RPMI8226 (cell line): ENCODE results near the gene GSPT1.
"Not testable (repeated sequence)": the region's sequence is repeated elsewhere in the genome, so short reads cannot be mapped to it uniquely, and the experiment has no call there.

Experiments
- DNase-seq: peaks from one replicate; pipeline ENCODE4 v3.0.0-alpha.2; 2015

Gene GSPT1

DNA sequence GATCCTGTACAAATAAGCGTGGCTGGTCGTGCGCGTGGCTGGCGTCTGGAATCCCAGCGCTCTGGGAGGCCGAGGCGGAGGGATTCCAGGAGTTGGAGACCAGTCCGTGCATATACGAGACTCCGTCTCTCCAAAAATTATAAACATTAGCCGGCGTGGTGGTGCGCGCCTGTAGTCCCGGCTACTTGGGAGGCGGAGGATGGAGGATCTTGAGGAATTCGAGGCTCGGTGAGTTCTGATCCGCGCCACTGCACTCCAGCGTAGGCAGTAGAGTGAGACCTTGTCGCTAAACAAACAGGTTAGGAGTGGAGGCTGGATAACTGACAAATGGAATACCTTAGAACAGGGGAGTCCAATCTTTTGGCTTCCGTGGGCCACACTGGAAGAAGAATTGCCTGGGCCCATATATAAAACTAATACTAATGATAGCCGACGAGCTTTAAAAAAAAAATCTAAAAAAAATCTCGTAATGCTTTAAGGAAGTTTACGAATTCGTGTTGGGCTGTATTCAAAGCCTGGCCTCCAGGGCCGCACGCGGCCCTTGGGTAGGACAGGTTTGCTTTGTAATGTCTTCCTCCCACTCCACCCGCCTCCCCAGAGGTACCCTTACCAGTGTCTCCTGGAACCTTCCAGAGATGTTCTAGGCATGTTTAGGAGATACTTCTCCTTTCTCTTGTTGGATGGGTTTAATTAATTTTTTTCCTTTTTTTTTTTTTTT, 63.5 kb downstream of the GSPT1 start:
- peak; percentile 58 for DNase-seq

DNA sequence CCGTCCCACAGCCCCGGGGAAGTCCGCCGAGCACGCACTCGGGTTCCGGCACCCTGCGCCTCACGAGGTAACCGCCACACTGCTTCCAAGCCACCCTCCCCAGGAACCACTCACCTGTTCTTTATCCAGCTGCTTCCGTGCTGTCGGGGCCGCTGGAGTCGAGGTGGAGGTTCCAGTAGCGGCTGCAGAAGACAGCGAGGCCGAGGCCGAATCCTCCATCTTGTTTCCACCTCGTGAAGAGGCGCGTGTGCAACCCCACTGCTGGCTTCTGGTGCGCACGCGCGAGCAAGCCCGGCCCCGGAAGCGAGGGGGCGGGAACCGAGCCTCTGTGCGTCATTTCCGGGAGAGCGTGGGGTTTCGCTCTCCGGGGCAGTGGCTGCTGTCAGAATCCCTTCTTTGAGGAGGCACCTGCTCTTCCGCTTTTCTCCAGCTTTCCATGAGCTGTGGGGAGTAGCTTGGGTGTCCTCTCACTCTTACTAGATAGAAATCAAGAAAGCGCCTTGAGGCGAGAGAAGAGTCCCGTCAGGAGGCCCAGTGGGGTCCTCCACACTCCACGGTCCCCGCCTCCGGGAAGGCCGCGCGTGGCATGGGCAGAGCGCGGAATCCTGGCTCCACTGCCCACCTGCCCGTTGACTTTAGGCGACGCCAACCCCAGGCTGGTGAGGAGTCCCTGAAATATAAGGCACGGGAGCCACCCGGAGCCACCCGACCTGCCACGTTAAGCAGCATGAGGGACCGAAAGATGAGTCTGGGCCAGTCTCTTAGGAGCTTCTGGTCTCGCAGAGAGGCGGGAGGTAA, 64.3 kb downstream of the GSPT1 start, which contains the start of gene RSL1D1:
Gene RSL1D1 (minus strand): TSS at position 249 of the 798 bp plus-strand sequence. CDS start 30 bp downstream, at position 219.
- peak; percentile 97 for DNase-seq

DNA sequence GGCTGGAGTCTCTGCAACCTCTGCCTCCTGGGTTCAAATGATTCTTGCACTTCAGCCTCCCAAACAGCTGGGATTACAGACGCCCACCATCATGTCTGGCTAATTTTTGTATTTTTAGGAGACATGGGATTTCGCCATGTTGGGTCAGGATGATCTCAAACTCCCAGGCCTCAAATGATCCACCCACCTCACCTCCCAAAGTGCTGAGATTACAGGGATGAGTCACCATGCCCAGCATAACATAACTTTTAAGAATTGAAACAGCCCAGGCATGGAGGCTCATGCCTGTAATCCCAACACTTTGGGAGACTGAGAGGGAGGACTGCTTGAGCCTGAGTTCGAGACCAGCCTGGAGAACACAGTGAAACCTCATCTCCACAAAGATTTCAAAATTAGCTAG, 66.9 kb downstream of the GSPT1 start:
- DNase-seq = no peak

DNA sequence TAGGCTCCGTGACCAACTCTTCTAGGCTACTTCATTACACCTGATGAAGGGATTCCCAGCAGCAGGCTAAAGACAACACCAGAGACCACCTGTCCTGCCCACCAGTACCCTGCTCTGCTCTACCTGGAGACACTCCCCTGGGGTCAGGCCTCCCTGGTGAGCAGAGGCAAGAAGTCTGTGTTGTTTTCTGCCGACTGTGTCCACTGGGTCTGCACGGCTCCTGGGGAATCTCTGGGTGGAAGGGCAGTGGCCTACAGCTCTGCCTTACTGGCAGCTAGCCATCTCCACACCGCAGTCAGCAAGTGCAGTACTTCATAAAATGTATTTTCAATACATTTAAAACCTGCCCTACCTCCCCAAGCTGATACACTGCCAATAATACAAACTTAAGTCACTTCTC, 71.3 kb downstream of the GSPT1 start:
- no peak for DNase-seq

DNA sequence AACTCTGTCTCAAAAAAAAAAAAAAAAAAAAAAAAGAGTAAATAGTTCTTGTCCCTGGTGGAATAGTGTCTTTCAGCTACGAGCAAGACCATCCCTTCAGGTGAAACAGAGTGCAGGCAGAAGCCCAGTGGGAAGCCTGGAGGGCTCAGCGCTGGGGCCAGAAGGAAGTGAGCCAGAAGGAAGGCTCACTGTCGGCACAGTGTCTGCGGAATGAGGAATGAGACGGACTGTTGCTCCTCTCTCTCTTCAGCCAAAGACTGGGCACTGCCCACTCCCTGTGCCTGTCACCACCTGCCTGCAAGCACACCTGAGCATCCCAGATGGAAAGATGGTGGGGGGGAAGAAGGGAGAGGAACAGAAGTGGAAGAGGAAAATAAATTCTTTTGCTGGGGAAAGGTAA, 71.9 kb downstream of the GSPT1 start:
- no peak for DNase-seq

DNA sequence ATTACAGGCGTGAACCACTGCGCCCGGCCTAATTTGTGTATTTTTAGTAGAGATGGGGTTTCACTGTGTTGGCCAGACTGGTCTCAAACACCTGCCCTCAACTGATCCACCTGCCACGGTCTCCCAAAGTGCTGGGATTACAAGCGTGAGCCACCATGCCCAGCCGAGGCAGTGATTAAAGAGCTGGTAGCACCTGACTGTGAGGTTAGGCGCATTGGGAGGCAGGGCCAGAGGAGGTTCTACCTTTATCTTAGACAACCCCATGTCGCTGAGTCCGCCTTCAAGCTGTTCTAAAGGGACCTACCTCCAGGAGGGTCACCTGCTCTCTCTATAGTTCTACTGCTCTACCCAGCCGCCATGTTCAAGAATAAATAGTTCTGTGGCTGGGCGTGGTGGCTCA, 72.5 kb downstream of the GSPT1 start:
- no peak for DNase-seq

DNA sequence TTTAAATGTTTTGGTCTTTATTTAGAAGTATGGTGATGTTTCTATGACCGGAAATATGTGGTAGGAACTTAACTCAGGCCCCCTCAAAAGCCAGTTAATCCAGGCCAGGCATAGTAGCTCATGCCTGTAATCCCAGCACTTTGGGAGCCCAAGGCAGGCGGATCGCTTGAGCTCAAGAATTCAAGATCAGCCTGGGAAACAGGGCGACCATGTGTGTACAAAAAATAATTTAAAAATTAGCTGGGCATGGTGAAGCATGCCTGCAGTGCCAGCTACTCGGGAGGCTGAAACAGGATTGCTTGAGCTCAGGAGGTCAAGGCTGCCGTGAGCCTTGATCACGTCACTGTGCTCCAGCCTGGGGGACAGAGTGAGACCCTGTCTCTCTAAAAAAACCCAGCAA, 74.7 kb downstream of the GSPT1 start:
- no peak for DNase-seq

DNA sequence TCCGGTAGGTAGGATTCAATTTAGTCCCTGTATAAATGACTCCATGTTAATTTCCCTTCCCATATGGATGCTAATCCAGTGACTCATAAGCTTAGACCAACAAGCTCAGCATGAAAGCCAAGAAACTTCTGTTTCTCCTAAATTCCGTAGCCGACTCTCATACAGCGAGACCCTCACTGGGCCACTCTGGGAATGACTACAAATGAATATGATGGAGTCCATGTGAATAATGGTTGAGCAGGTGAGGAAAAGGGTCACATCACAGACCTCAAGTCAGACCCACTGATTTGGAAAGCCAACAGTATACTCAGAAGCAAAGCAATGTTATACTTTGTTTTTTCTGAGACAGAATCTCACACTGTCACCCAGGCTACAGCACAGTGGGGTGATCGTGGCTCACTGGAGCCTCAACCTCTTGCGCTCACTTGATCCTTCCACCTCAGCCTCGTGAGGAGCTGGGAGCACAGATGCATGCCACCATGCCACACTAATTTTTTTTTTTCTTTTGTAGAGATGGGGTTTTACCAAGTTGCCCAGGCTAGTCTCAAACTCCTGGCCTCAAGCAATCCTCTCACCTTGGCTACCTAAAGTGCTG, 79.0 kb downstream of the GSPT1 start:
- DNase-seq = no peak

DNA sequence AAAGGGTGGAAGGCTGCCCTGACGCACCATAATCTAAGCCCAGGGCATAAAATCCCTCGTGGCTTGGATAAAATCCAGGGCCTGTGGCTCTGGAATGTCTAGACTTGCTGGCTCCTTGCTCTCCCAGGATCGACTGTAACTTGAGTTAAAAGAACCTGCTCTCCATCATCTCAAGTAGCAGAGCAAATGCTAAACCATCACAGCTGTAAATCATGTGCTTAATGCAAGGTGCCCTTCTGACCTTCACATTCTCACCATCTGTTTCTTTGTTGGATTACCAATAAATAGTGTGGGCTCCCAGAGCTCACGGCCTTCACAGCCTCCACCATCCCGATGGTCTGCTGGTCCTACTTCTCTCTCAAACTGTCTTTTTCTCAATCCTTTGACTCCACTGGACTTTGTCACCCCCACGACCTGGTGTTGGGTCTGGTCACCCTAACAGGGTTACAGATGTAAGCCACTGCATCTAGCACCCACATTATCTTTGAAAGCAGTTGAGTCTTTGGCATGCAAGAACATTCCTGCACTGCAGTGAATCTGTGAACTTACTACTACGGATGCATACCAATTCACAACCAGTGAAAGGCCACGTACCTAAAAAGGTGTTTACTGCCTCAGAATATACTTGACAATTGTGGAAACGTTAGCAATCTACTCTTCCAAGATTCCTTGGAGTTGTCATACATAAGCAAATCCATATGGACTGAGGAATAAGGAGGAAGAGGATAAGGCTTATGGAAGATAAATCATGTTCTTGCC, 79.7 kb downstream of the GSPT1 start:
- DNase-seq = no peak

DNA sequence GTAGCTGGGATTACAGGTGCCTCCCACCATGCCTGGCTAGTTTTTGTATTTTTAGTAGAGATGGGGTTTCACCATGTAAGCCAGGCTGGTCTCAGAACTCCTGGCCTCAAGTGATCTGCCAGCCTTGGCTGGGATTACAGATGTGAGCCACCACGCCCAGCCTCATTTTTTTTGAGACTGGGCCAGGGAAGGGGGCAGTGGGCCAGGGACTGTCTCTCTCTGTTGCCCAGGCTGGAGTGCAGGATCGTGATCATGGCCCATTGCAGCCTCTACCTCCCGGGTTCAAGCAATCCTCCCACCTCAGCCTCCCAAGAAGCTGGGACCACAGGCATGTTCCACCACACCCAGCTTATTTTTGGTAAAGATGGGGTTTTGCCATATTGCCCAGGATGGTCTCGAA, 80.4 kb downstream of the GSPT1 start:
- no peak for DNase-seq

DNA sequence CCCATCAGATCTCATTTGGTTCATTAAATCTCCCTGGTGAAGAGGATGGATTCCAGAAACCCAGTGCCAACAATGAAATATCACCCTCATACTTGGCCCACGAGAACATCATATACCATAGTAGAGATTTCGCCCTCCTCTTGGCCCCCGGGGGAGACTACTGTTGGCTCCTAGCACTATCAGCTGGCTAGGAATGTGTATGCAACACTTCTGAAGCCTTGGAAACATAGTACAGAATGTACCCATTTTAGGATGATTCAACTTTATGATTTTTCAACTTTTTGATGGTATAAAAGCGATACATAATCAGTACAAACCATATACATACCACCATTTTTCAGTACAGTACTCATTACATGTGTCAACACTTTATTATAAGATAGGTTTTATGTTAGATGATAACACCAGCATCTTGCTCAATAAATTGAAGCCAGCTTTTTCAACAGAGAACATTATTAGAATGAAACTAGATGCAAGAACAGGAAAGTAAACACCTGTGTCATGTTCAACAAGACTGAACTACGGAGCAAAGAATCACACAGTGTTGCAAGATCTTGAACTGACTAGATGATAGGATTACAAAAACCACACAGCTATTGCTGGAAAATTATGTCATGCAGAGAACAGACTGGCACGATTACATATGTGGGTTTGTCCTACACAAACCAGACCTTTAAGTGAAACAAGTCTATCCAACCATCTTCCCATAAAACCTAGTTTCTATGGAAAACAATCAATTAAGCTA, 81.6 kb downstream of the GSPT1 start:
- no peak for DNase-seq

DNA sequence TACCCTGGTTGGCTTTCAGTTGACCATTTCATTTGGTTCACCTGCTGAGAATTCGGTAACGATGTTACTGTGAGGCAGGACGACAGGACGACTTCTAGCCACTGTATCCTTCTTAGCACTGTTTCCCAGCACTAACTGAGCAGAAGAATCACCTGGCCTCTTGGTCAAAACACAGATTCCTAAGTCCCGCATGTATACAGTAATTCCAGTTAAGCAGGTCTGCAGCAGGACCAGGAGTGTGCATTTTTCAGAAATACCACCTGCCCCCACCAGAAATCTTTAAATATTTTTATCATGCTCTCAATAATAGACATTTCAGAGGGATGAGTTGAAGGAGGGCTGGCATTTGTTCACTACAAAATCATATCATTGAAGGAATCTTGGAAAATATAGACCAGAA, 87.1 kb downstream of the GSPT1 start:
- no peak for DNase-seq

DNA sequence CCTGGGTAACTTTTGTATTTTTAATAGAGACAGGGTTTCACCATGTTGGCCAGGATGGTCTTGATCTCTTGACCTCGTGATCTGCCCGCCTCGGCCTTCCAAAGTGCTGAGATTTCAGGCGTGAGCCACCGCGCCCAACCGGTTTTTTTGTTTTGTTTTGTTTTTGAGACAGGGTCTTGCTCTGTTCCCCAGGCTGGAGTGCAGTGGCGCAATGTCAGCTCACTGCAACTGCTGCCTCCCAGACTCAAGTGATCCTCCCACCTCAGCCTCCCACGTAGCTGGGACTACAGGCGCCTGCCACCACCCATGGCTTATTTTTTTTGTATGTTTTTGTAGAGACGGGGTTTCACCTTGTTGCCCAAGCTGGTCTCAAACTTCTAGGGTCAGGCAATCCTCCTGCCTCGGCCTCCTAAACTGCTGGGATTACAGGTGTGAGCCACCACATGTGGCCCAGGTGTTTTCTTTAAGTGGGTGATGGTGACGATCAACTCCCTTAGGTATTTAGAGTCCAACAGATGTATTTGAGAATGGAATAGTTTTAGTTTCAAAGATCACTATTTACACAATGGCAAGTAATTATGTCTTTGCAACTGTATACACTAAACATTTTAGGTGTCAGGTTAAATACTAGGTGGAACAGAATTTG, 90.1 kb downstream of the GSPT1 start:
- DNase-seq = not testable (repeated sequence)

DNA sequence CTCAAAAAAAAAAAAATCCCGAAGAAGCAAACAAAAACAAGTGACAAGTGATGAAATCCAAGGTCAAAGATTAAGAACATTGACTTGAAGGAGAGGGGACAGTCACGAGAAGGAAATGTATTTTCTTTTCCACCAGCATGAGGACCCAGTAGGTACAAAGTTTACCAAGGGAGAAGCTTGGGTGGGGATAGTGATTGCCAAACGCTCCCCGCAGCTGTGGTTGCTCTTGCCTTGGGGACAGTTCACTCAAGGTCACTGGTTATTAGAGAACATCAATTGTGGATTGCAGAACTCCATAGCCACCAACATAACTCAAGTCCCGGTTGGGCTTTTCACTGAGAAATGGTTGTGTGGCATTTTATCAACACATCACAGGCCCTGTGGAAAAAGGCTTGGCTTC, 91.4 kb downstream of the GSPT1 start:
- DNase-seq = peak; percentile 12

DNA sequence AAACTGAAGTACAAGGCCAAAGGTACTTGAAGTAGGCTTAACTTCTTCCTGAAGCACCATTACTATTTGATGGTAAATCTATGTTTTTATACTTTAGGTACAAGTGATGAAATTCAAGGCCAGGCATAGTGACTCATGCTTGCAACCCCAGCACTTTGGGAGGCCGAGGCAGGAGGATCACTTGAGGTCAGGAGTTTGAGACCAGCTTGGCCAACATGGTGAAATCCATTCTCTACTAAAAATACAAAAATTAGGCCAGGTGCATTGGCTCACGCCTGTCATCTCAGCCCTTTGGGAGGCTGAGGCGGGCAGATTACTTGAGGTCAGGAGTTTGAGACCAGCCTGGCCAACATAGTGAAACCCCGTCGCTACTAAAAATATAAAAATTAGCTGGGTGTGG, 92.1 kb downstream of the GSPT1 start:
- DNase-seq = not testable (repeated sequence)

DNA sequence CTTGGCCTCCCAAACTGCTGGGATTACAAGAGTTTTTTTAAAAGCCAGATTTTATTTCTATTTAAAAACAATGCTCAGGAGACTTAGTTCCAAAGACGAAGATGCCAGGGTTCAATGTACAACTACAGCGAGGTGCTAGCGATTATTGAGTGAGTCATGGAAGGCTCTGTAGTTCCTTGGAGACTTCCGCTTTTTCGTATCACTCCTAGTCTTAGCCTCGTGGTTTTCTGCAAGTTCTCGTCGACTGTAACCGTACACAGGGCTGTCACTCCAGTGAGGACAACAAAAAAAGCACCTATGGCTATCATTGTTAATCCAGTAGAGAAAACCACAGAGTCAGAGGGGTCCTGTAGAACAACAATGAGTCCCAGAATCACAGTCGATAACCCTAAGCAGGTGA, 96.0 kb downstream of the GSPT1 start:
- peak; percentile 64 for DNase-seq

DNA sequence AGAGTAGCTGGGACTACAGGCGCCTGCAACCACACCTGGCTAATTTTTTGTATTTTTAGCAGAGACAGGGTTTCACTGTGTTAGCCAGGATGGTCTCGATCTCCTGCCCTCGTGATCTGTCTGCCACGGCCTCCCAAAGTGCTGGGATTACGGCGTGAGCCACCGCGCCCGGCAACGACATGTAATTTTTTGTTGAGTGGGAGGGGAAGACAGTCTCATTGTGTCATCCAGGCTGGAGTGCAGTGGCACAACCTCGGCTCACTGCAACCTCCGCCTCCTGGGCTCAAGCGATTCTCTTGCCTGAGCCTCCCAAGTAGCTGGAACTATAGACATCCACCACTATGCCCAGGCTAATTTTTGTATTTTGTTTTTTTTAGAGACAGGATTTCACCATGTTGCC, 96.8 kb downstream of the GSPT1 start:
- DNase-seq = not testable (repeated sequence)
